ENCODE measurements around the gene ANKRD13C.

DNA sequence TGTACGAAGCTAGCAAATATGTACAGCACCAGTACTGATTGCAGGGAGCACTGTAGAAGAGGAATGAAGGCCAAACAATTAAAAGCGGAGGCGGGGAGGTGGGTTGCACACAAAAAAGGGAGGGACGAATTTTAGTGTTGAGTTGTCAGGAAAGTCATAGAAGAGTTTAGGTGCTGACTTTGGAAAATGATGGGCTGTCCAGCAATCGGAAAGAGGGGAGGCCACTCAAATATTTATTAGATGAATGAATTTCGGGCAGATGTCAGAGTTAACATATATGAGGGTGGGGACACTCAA, 537 bp upstream of the ANKRD13C start:
- TF ChIP-seq, protein P1, sequence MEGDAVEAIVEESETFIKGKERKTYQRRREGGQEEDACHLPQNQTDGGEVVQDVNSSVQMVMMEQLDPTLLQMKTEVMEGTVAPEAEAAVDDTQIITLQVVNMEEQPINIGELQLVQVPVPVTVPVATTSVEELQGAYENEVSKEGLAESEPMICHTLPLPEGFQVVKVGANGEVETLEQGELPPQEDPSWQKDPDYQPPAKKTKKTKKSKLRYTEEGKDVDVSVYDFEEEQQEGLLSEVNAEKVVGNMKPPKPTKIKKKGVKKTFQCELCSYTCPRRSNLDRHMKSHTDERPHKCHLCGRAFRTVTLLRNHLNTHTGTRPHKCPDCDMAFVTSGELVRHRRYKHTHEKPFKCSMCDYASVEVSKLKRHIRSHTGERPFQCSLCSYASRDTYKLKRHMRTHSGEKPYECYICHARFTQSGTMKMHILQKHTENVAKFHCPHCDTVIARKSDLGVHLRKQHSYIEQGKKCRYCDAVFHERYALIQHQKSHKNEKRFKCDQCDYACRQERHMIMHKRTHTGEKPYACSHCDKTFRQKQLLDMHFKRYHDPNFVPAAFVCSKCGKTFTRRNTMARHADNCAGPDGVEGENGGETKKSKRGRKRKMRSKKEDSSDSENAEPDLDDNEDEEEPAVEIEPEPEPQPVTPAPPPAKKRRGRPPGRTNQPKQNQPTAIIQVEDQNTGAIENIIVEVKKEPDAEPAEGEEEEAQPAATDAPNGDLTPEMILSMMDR (IDR thresholded peaks at IDR 0.05), result no peak
- TF ChIP-seq POLR2A (IDR thresholded peaks at IDR 0.05), result no peak

All from right lobe of liver (tissue), 4 donors.